KMS-11 (cell line): Measurements from ENCODE around the gene NTRK2.

ENCODE experiments used
- H2AFZ ChIP-seq: fragments of 200-600 bp; sonication (generic); 2 replicates; pipeline ENCODE4 v1.6.1; 2016; ENCODE audit warnings: antibody characterized with exemption, mixed run types, low read depth
- H3K27ac ChIP-seq: fragments of 200-600 bp; sonication (generic); 2 replicates; pipeline ENCODE4 v1.6.1; 2016; ENCODE audit warnings: mild to moderate bottlenecking, mixed run types
- H3K27me3 ChIP-seq: fragments of 200-600 bp; sonication (generic); 2 replicates; pipeline ENCODE4 v1.6.1; 2017; ENCODE audit warnings: mild to moderate bottlenecking, low read depth, mixed run types, moderate library complexity; ENCODE audit not compliant: insufficient read depth
- H3K36me3 ChIP-seq: fragments of 200-600 bp; sonication (generic); 2 replicates; pipeline ENCODE4 v1.6.1; 2017; ENCODE audit warnings: mild to moderate bottlenecking, mixed run types; ENCODE audit not compliant: insufficient read depth
- H3K4me1 ChIP-seq: fragments of 200-600 bp; sonication (generic); 2 replicates; pipeline ENCODE4 v1.6.1; 2016; ENCODE audit warnings: mild to moderate bottlenecking, low read depth, mixed run types; ENCODE audit not compliant: poor library complexity, severe bottlenecking
- H3K4me2 ChIP-seq: fragments of 200-600 bp; sonication (generic); 2 replicates; pipeline ENCODE4 v1.7.0; 2016; ENCODE audit warnings: mild to moderate bottlenecking, mixed run types
- H3K4me3 ChIP-seq: fragments of 200-600 bp; sonication (generic); IDR thresholded peaks from 2 replicates; pipeline ENCODE4 v1.6.1; 2017; ENCODE audit warnings: low read depth, low read length, mixed read lengths; ENCODE audit not compliant: insufficient read depth
- H3K79me2 ChIP-seq: fragments of 200-600 bp; sonication (generic); 2 replicates; pipeline ENCODE4 v1.6.1; 2016; ENCODE audit warnings: low read depth, mixed run types; ENCODE audit not compliant: insufficient read depth
- H3K9ac ChIP-seq: fragments of 200-600 bp; sonication (generic); 2 replicates; pipeline ENCODE4 v1.6.1; 2016; ENCODE audit warnings: mild to moderate bottlenecking, mixed run types
- H4K20me1 ChIP-seq: fragments of 200-600 bp; sonication (generic); 2 replicates; pipeline ENCODE4 v1.6.1; 2016; ENCODE audit warnings: mild to moderate bottlenecking, mixed run types; ENCODE audit not compliant: insufficient read depth
- CTCF ChIP-seq: fragments of 200-600 bp; sonication (generic); conservative IDR thresholded peaks from 2 replicates; pipeline ENCODE4 v1.6.1; 2017; ENCODE audit warnings: low read depth, mild to moderate bottlenecking, antibody characterized with exemption, low read length, moderate library complexity, mixed read lengths

The NTRK2 gene

GRCh38 chr9:84750152-84750865 is 80.8 kb downstream of the NTRK2 start:
- Histone ChIP-seq H3K9ac (no peak overlapping the region), H3K4me3 (no peak overlapping the region)
- TF ChIP-seq CTCF = no peak

GRCh38 chr9:84751921-84752320 is 82.4 kb downstream of the NTRK2 start:
- Histone ChIP-seq H4K20me1 (no peaks in the 10 kb centered on the region), H3K4me3 (no peak overlapping the region), H3K4me1 (no peaks in the 10 kb centered on the region), H3K9ac (no peak overlapping the region), H3K27ac (no peak overlapping the region), H2AFZ (no peak overlapping the region), H3K79me2 (no peaks in the 10 kb centered on the region), H3K36me3 (no peaks in the 10 kb centered on the region), H3K27me3 (no peaks in the 10 kb centered on the region), H3K4me2 (no peak overlapping the region)
- no peak for TF ChIP-seq CTCF

More at GRCh38 chr9:84750152-84750865, 80.8 kb downstream of the NTRK2 start:
- no peak overlapping the region for H3K4me2 ChIP-seq
- no peak overlapping the region for H2AFZ ChIP-seq
- H3K4me1 ChIP-seq = no peaks in the 10 kb centered on the region
- H4K20me1 ChIP-seq = no peaks in the 10 kb centered on the region
- no peaks in the 10 kb centered on the region for H3K36me3 ChIP-seq
- no peaks in the 10 kb centered on the region for H3K79me2 ChIP-seq
- H3K27ac ChIP-seq = no peak overlapping the region
- H3K27me3 ChIP-seq = no peaks in the 10 kb centered on the region

- Histone ChIP-seq H3K27ac (no peak overlapping the region), H3K9ac (no peak overlapping the region), H3K4me2 (no peak overlapping the region), H3K79me2 (no peaks in the 10 kb centered on the region), H4K20me1 (no peaks in the 10 kb centered on the region), H2AFZ (no peak overlapping the region), H3K36me3 (no peaks in the 10 kb centered on the region), H3K4me1 (peaks cover 15% of the 10 kb centered on the region), H3K27me3 (no peaks in the 10 kb centered on the region), H3K4me3 (no peak overlapping the region)
- TF ChIP-seq CTCF = no peak
Measured at GRCh38 chr9:84754461-84754860, 84.9 kb downstream of the NTRK2 start.

GRCh38 chr9:84754881-84755280 is 85.4 kb downstream of the NTRK2 start:
- Histone ChIP-seq H3K79me2 (no peaks in the 10 kb centered on the region), H2AFZ (no peak overlapping the region), H3K27ac (no peak overlapping the region), H3K4me1 (peaks cover 20% of the 10 kb centered on the region), H3K4me2 (no peak overlapping the region), H4K20me1 (no peaks in the 10 kb centered on the region), H3K9ac (no peak overlapping the region), H3K4me3 (no peak overlapping the region), H3K27me3 (no peaks in the 10 kb centered on the region), H3K36me3 (no peaks in the 10 kb centered on the region)
- no peak for TF ChIP-seq CTCF
